ENCODE measurements around the gene TACR2. TPM values are rescaled to one million over a fixed set of nuclear protein-coding genes. Genes with fewer than 3 reads are reported as not detected.

The TACR2 gene
- total and polyA plus RNA-seq, 7 donors: 6.0 to 184 (median 162) TPM; not detected in 1

DNA sequence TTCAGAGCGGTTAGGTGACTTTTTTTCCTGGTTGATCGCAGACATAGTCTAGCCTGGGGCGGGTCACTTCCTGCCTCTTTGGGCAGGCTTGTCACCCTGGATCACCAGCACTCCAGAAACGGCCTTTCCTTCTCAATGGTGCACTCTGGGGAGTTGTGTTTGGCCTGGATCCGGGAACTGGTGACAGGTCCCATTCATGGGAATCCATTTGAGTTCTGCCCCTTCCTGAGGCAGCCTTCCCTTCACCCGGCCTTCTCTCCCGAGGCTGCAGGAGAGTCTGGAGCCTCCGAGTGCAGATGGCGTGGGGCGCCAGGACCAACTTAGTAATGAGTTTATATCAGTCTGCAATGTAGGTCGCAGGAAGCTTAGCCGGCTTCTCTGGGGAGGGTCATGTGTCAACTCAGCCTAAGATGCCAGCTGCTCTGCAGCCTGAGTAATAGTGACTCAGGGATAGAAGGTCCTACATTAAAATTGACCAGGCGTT lies 54.2 kb downstream of the TACR2 start:
- no peak overlapping the region for H3K4me3 ChIP-seq
- TF ChIP-seq POLR2A (IDR thresholded peaks at IDR 0.05) (no peak), EP300 (IDR thresholded peaks at IDR 0.05) (no peak)
- TF ChIP-seq, protein P1, sequence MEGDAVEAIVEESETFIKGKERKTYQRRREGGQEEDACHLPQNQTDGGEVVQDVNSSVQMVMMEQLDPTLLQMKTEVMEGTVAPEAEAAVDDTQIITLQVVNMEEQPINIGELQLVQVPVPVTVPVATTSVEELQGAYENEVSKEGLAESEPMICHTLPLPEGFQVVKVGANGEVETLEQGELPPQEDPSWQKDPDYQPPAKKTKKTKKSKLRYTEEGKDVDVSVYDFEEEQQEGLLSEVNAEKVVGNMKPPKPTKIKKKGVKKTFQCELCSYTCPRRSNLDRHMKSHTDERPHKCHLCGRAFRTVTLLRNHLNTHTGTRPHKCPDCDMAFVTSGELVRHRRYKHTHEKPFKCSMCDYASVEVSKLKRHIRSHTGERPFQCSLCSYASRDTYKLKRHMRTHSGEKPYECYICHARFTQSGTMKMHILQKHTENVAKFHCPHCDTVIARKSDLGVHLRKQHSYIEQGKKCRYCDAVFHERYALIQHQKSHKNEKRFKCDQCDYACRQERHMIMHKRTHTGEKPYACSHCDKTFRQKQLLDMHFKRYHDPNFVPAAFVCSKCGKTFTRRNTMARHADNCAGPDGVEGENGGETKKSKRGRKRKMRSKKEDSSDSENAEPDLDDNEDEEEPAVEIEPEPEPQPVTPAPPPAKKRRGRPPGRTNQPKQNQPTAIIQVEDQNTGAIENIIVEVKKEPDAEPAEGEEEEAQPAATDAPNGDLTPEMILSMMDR (IDR thresholded peaks at IDR 0.05): no peak
- H3K9me3 ChIP-seq: no peaks in the 10 kb centered on the region
- H3K27me3 ChIP-seq: no peaks in the 10 kb centered on the region
- H3K36me3 ChIP-seq: peaks cover 0 to 33% (median 12%) of the 10 kb centered on the region in 4 donors
- H3K4me1 ChIP-seq: peaks cover 0 to 58% (median 51%) of the 10 kb centered on the region in 4 donors
- no peak for DNase-seq
- 46 to 64% methylated on average over 13 of the region's 13 CpGs for WGBS, 2 donors
- intact Hi-C loops (cut with DNase I): loop anchor here (5.0 kb wide), 1 partner anchor 45 kb away; no protein-coding TSS in a partner anchor
- H3K27ac ChIP-seq: peak overlapping the region; percentile 5 to 86 (median 53)

DNA sequence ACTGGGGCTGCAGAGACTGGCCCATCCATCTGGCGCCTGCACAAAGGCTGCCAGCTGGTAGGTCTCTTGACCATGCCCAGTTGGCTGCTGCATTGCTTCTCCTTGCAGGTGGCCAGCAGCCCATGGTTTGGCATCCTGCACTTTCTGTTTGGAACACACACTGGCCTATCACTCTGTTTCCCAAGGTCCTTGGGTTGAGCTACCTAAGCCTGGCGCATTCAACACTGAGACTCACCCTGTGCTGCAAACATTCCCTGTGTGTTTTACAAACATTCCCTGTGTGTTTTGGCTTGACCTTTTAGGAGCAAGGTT lies 55.5 kb downstream of the TACR2 start:
- TF ChIP-seq POLR2A (IDR thresholded peaks at IDR 0.05) (no peak), POLR2AphosphoS5 (IDR thresholded peaks at IDR 0.05) (no peak), EP300 (IDR thresholded peaks at IDR 0.05) (no peak)
- TF ChIP-seq, protein P1 (IDR thresholded peaks at IDR 0.05): no peak
- no peaks in the 10 kb centered on the region for H3K27me3 ChIP-seq
- intact Hi-C loops (cut with DNase I): loop anchor here (5.0 kb wide), 1 partner anchor 44 kb away; no protein-coding TSS in a partner anchor
- WGBS, 2 donors: 77 to 90% methylated on average over 2 of the region's 2 CpGs
- H3K9me3 ChIP-seq: no peaks in the 10 kb centered on the region
- no peak for DNase-seq
- peaks cover 0 to 23% (median 10%) of the 10 kb centered on the region in 4 donors for H3K36me3 ChIP-seq
- no peak overlapping the region for H3K4me3 ChIP-seq
- H3K4me1 ChIP-seq: peaks cover 0 to 58% (median 49%) of the 10 kb centered on the region in 4 donors
- peak overlapping the region; percentile 76 to 86 (median 78) for H3K27ac ChIP-seq

DNA sequence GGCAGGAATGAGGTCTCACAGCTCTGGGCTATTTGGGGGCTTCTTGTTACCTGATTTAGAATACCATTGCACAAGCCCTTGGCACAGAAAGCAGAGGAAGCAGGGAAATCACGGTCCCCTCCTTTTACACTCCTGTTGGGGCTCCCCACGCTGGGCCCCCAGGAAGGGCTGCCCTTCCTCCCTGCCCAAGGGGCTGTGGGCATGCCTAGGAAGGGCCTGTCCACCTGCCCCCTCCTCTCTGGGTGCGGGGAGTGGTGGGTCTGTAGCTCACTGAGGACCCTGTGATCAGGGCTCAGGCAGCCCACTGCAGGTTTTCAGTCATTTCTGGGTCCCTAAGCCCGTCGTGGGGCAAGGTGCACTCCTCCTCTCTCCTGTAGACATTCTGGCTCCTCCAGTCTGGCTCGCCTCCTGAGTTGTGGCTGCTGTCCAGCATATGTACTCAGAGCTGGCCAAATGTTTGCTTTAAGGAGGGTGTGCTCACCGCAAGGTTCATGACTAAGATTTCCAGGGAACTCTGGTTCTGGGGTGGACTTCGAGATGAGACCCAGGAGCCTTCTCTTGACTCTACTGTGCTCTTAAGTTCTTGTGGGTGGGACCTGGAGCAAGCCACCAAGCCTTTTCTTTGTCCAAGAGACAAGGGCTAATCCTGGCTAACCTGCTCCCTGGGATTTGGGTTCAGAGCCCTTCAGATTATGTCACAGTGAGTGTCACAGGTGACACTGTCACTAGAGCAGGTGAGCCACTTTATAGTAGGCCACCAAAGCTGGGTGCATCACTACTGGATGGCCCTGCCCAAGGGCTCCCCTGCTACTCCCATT lies 56.0 kb downstream of the TACR2 start:
- no peak overlapping the region for H3K4me3 ChIP-seq
- peak overlapping the region; percentile 76 to 86 (median 78) for H3K27ac ChIP-seq
- DNase-seq: peak; percentile 93
- intact Hi-C loops (cut with DNase I): loop anchor here (5.0 kb wide), 1 partner anchor 43 kb away; no protein-coding TSS in a partner anchor
- peaks cover 0 to 18% (median 7%) of the 10 kb centered on the region in 4 donors for H3K36me3 ChIP-seq
- WGBS, 2 donors: 18 to 59% methylated on average over 8 of the region's 8 CpGs
- H3K9me3 ChIP-seq: no peaks in the 10 kb centered on the region
- no peaks in the 10 kb centered on the region for H3K27me3 ChIP-seq
- H3K4me1 ChIP-seq: peaks cover 0 to 58% (median 49%) of the 10 kb centered on the region in 4 donors
- no peak for TF ChIP-seq EP300 (IDR thresholded peaks at IDR 0.05)
- TF ChIP-seq, protein P1 (IDR thresholded peaks at IDR 0.05): no peak
- no peak for TF ChIP-seq POLR2A (IDR thresholded peaks at IDR 0.05)
- TF ChIP-seq POLR2AphosphoS5 (IDR thresholded peaks at IDR 0.05): peak in 3 of 4 donors; percentile 53 to 58 (median 55)

DNA sequence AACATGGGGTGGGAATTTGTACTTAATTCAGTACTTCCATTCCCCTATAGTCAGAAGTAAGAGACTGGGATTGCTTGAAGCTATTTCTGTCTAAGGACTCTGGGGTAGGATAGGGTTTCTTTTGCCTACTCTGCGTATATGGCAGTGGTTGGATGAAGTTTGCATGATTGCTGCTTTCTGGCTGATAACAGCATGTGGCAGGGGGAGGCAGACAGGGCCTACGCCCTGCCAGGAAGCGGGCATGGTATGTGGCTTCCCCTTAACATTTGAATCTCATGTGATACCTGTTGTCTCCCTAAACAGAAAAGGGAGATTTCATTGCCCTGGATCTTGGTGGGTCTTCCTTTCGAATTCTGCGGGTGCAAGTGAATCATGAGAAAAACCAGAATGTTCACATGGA lies 57.1 kb downstream of the TACR2 start:
- no peaks in the 10 kb centered on the region for H3K9me3 ChIP-seq
- H3K27ac ChIP-seq: peak overlapping the region; percentile 76 to 86 (median 78)
- H3K36me3 ChIP-seq: peaks cover 0 to 16% (median 2%) of the 10 kb centered on the region in 4 donors
- peaks cover 0 to 58% (median 49%) of the 10 kb centered on the region in 4 donors for H3K4me1 ChIP-seq
- 75 to 90% methylated on average over 5 of the region's 5 CpGs for WGBS, 2 donors
- H3K4me3 ChIP-seq: no peak overlapping the region
- intact Hi-C loops (cut with DNase I): no loop called here
- no peak for DNase-seq
- no peaks in the 10 kb centered on the region for H3K27me3 ChIP-seq
- TF ChIP-seq POLR2AphosphoS5 (IDR thresholded peaks at IDR 0.05) (no peak), POLR2A (IDR thresholded peaks at IDR 0.05) (no peak), EP300 (IDR thresholded peaks at IDR 0.05) (no peak)
- TF ChIP-seq, protein P1 (IDR thresholded peaks at IDR 0.05): no peak

Measured in sigmoid colon (tissue), 7 donors.